HG03521 (cell line): ENCODE measurements around the gene TMTC1.

Source experiments
- ATAC-seq: cut with Tn5 transposase; IDR thresholded peaks from one replicate; pipeline ENCODE4 v1.9.1; 2021; ENCODE audit warnings: mild to moderate bottlenecking, moderate library complexity; ENCODE audit not compliant: unreplicated experiment

TMTC1 gene

GRCh38 chr12:29486972-29487371, 296.8 kb downstream of the TMTC1 start:
- no peak for ATAC-seq

- no peak for ATAC-seq
Measured at GRCh38 chr12:29463198-29463597, 320.5 kb downstream of the TMTC1 start.

- ATAC-seq, result no peak
Measured at GRCh38 chr12:29460082-29460481, 323.7 kb downstream of the TMTC1 start.

- no peak for ATAC-seq
Measured at GRCh38 chr12:29455087-29455486, 328.7 kb downstream of the TMTC1 start.

- ATAC-seq, result no peak
Measured at GRCh38 chr12:29451888-29452287, 331.9 kb downstream of the TMTC1 start.
